ENCODE results near the gene VEZT.

Gene VEZT

GRCh38 chr12:95173392-95174251 is 44.0 kb upstream of the VEZT start (continued):
- TF ChIP-seq CSDC2 (CRISPR knock-in tag; IDR thresholded peaks at IDR 0.05) (0 out of 2 replicates have a peak, but pooled peaks have one; percentile 22), ZC3H10 (CRISPR knock-in tag; IDR thresholded peaks at IDR 0.05) (peak; percentile 29; the same call in 1 of the 2 replicates), POU6F1 (CRISPR knock-in tag; IDR thresholded peaks at IDR 0.05; ENCODE audit: borderline replicate concordance, low read depth) (peak; percentile 87; the same call in 1 of the 2 replicates), ESRRG (CRISPR knock-in tag; IDR thresholded peaks at IDR 0.05) (no peak), TCF4 (CRISPR knock-in tag; IDR thresholded peaks at IDR 0.05; ENCODE audit: borderline replicate concordance) (no peak; the same call in 1 of the 2 replicates), ZNF8 (CRISPR knock-in tag; IDR thresholded peaks at IDR 0.05) (no peak), ZNF70 (CRISPR knock-in tag; IDR thresholded peaks at IDR 0.05) (no peak), TOX (CRISPR knock-in tag; IDR thresholded peaks at IDR 0.05; ENCODE audit: borderline replicate concordance) (no peak)

- no peak for TF ChIP-seq ISL1 (CRISPR knock-in tag; IDR thresholded peaks at IDR 0.05)
- no peak for ATAC-seq
Measured at GRCh38 chr12:95177201-95177768, 40.3 kb upstream of the VEZT start.

- no peak for ATAC-seq
- TF ChIP-seq POU6F1 (CRISPR knock-in tag; IDR thresholded peaks at IDR 0.05; ENCODE audit: borderline replicate concordance, low read depth) (no peak), ARNTL (CRISPR knock-in tag; IDR thresholded peaks at IDR 0.05; ENCODE audit: borderline replicate concordance, low read depth) (no peak), ZFP30 (CRISPR knock-in tag; IDR thresholded peaks at IDR 0.05) (no peak), CREB5 (CRISPR knock-in tag; IDR thresholded peaks at IDR 0.05; ENCODE audit: low read depth) (no peak), ZNF565 (CRISPR knock-in tag; conservative IDR thresholded peaks at IDR 0.05; ENCODE audit: low read depth) (no peak), ISL1 (CRISPR knock-in tag; IDR thresholded peaks at IDR 0.05) (no peak), ZNF8 (CRISPR knock-in tag; IDR thresholded peaks at IDR 0.05) (no peak), ZFP3 (CRISPR knock-in tag; IDR thresholded peaks at IDR 0.05) (no peak), TOX (CRISPR knock-in tag; IDR thresholded peaks at IDR 0.05; ENCODE audit: borderline replicate concordance) (no peak), RARB (CRISPR knock-in tag; IDR thresholded peaks at IDR 0.05) (no peak), ESRRG (CRISPR knock-in tag; IDR thresholded peaks at IDR 0.05) (no peak), CSRNP3 (CRISPR knock-in tag; IDR thresholded peaks at IDR 0.05) (no peak), TSHZ2 (CRISPR knock-in tag; IDR thresholded peaks at IDR 0.05) (no peak), GLIS3 (CRISPR knock-in tag; IDR thresholded peaks at IDR 0.05) (no peak), OSR1 (CRISPR knock-in tag; IDR thresholded peaks at IDR 0.05) (no peak), ZC3H10 (CRISPR knock-in tag; IDR thresholded peaks at IDR 0.05) (no peak), TCF4 (CRISPR knock-in tag; IDR thresholded peaks at IDR 0.05; ENCODE audit: borderline replicate concordance) (no peak), ZNF70 (CRISPR knock-in tag; IDR thresholded peaks at IDR 0.05) (no peak), SNAI2 (CRISPR knock-in tag; IDR thresholded peaks at IDR 0.05) (no peak)
Measured at GRCh38 chr12:95178136-95178535, 39.5 kb upstream of the VEZT start.

Data from SK-N-SH treated with all-trans-retinoic acid at 6 μM for 48 hours (cell line).